HEK293 (cell line): ENCODE results near the gene GLI1.

Source experiments
- FEZF1 ChIP-seq: fragments of 450-650 bp; formaldehyde crosslinking; IDR thresholded peaks from 2 replicates; pipeline ENCODE4 v1.5.1; 2016; ENCODE audit warnings: missing biosample characterization, missing genetic modification characterization
- GLIS2 ChIP-seq: fragments of 450-650 bp; formaldehyde crosslinking; IDR thresholded peaks from 2 replicates; pipeline ENCODE4 v1.5.1; 2016; ENCODE audit warnings: missing biosample characterization, missing genetic modification characterization
- KLF1 ChIP-seq: fragments of 450-650 bp; formaldehyde crosslinking; IDR thresholded peaks from 2 replicates; pipeline ENCODE4 v1.5.1; 2016; ENCODE audit warnings: missing biosample characterization, missing genetic modification characterization
- REPIN1 ChIP-seq: fragments of 450-650 bp; formaldehyde crosslinking; IDR thresholded peaks from 2 replicates; pipeline ENCODE4 v1.5.1; 2017; ENCODE audit warnings: missing biosample characterization, missing genetic modification characterization, low read depth
- SCRT1 ChIP-seq: fragments of 450-650 bp; formaldehyde crosslinking; IDR thresholded peaks from 2 replicates; pipeline ENCODE4 v1.5.1; 2016; ENCODE audit warnings: missing biosample characterization, missing genetic modification characterization, borderline replicate concordance
- YY2 ChIP-seq: fragments of 450-650 bp; formaldehyde crosslinking; IDR thresholded peaks from 2 replicates; pipeline ENCODE4 v1.5.1; 2016; ENCODE audit warnings: missing biosample characterization, missing genetic modification characterization
- ZBTB21 ChIP-seq: fragments of 450-650 bp; formaldehyde crosslinking; IDR thresholded peaks from 2 replicates; pipeline ENCODE4 v1.5.1; 2017; ENCODE audit warnings: missing biosample characterization, missing genetic modification characterization
- ZBTB7A ChIP-seq: fragments of 450-650 bp; formaldehyde crosslinking; IDR thresholded peaks from 2 replicates; pipeline ENCODE4 v1.5.1; 2016; ENCODE audit warnings: low read depth, missing biosample characterization, missing genetic modification characterization
- ZBTB8A ChIP-seq: fragments of 450-650 bp; formaldehyde crosslinking; IDR thresholded peaks from 2 replicates; pipeline ENCODE4 v1.5.1; 2016; ENCODE audit warnings: missing biosample characterization, missing genetic modification characterization
- ZEB2 ChIP-seq: fragments of 450-650 bp; formaldehyde crosslinking; IDR thresholded peaks from 2 replicates; pipeline ENCODE4 v1.5.1; 2016; ENCODE audit warnings: missing biosample characterization, missing genetic modification characterization
- ZFP3 ChIP-seq: fragments of 450-650 bp; formaldehyde crosslinking; IDR thresholded peaks from 2 replicates; pipeline ENCODE4 v1.5.1; 2016; ENCODE audit warnings: low read depth, missing biosample characterization, missing genetic modification characterization
- ZNF132 ChIP-seq: fragments of 450-650 bp; formaldehyde crosslinking; IDR thresholded peaks from 2 replicates; pipeline ENCODE4 v1.5.1; 2017; ENCODE audit warnings: missing biosample characterization, missing genetic modification characterization, borderline replicate concordance
- ZNF266 ChIP-seq: fragments of 450-650 bp; formaldehyde crosslinking; IDR thresholded peaks from 2 replicates; pipeline ENCODE4 v1.5.1; 2016; ENCODE audit warnings: missing biosample characterization, missing genetic modification characterization, low read depth
- ZNF335 ChIP-seq: fragments of 450-650 bp; formaldehyde crosslinking; conservative IDR thresholded peaks from 2 replicates; pipeline ENCODE4 v1.5.1; 2016; ENCODE audit warnings: missing biosample characterization, missing genetic modification characterization
- ZNF354C ChIP-seq: fragments of 450-650 bp; formaldehyde crosslinking; IDR thresholded peaks from 2 replicates; pipeline ENCODE4 v1.5.1; 2016; ENCODE audit warnings: missing biosample characterization, missing genetic modification characterization, low read depth, borderline replicate concordance
- ZNF366 ChIP-seq: fragments of 450-650 bp; formaldehyde crosslinking; conservative IDR thresholded peaks from 2 replicates; pipeline ENCODE4 v1.5.1; 2016; ENCODE audit warnings: missing biosample characterization, missing genetic modification characterization
- ZNF394 ChIP-seq: fragments of 450-650 bp; formaldehyde crosslinking; IDR thresholded peaks from 2 replicates; pipeline ENCODE4 v1.5.1; 2016; ENCODE audit warnings: missing biosample characterization, missing genetic modification characterization, mild to moderate bottlenecking, moderate library complexity, borderline replicate concordance
- ZNF426 ChIP-seq: fragments of 450-650 bp; formaldehyde crosslinking; IDR thresholded peaks from 2 replicates; pipeline ENCODE4 v1.5.1; 2017; ENCODE audit warnings: missing biosample characterization, missing genetic modification characterization, mild to moderate bottlenecking, inconsistent platforms, moderate library complexity
- ZNF529 ChIP-seq: fragments of 450-650 bp; formaldehyde crosslinking; IDR thresholded peaks from 2 replicates; pipeline ENCODE4 v1.5.1; 2017; ENCODE audit warnings: missing genetic modification characterization, missing biosample characterization; ENCODE audit not compliant: insufficient replicate concordance
- ZNF560 ChIP-seq: fragments of 450-650 bp; formaldehyde crosslinking; IDR thresholded peaks from 2 replicates; pipeline ENCODE4 v1.5.1; 2017; ENCODE audit warnings: missing biosample characterization, missing genetic modification characterization, borderline replicate concordance
- ZNF585B ChIP-seq: fragments of 450-650 bp; formaldehyde crosslinking; IDR thresholded peaks from 2 replicates; pipeline ENCODE4 v1.5.1; 2016; ENCODE audit warnings: missing biosample characterization, missing genetic modification characterization
- ZNF654 ChIP-seq: fragments of 450-650 bp; formaldehyde crosslinking; IDR thresholded peaks from 2 replicates; pipeline ENCODE4 v1.5.1; 2016; ENCODE audit warnings: low read depth, missing biosample characterization, missing genetic modification characterization
- ZNF658 ChIP-seq: fragments of 450-650 bp; formaldehyde crosslinking; IDR thresholded peaks from 2 replicates; pipeline ENCODE4; 2016; ENCODE audit warnings: missing biosample characterization, missing genetic modification characterization
- ZSCAN23 ChIP-seq: fragments of 450-650 bp; formaldehyde crosslinking; IDR thresholded peaks from 2 replicates; pipeline ENCODE4 v1.5.1; 2016; ENCODE audit warnings: missing biosample characterization, missing genetic modification characterization
- ZSCAN30 ChIP-seq: fragments of 450-650 bp; IDR thresholded peaks from 2 replicates; pipeline ENCODE4 v1.5.1; 2018; ENCODE audit warnings: missing biosample characterization, mild to moderate bottlenecking, missing genetic modification characterization, moderate library complexity
- TF ChIP-seq, protein P1 (sequence below): fragments of 450-650 bp; formaldehyde crosslinking; IDR thresholded peaks from 2 replicates; pipeline ENCODE4 v1.5.1; 2017; ENCODE audit warnings: missing biosample characterization, missing genetic modification characterization
- TF ChIP-seq, protein P2 (sequence below): fragments of 450-650 bp; formaldehyde crosslinking; IDR thresholded peaks from 2 replicates; pipeline ENCODE4 v1.5.1; 2016; ENCODE audit warnings: missing biosample characterization, missing genetic modification characterization, borderline replicate concordance
- TF ChIP-seq, protein P3 (sequence below): fragments of 450-650 bp; formaldehyde crosslinking; IDR thresholded peaks from 2 replicates; pipeline ENCODE4 v1.5.1; 2016; ENCODE audit warnings: missing biosample characterization, missing genetic modification characterization
- TF ChIP-seq, protein P4 (sequence below): fragments of 450-650 bp; formaldehyde crosslinking; IDR thresholded peaks from 2 replicates; pipeline ENCODE4 v1.5.1; 2017; ENCODE audit warnings: missing biosample characterization, missing genetic modification characterization
- TF ChIP-seq, protein P5 (sequence below): fragments of 450-650 bp; formaldehyde crosslinking; IDR thresholded peaks from 2 replicates; pipeline ENCODE4 v1.5.1; 2016; ENCODE audit warnings: missing biosample characterization, missing genetic modification characterization
- TF ChIP-seq, protein P6 (sequence below): fragments of 450-650 bp; formaldehyde crosslinking; IDR thresholded peaks from 2 replicates; pipeline ENCODE4 v1.5.1; 2016; ENCODE audit warnings: missing biosample characterization, missing genetic modification characterization

GLI1 gene

DNA sequence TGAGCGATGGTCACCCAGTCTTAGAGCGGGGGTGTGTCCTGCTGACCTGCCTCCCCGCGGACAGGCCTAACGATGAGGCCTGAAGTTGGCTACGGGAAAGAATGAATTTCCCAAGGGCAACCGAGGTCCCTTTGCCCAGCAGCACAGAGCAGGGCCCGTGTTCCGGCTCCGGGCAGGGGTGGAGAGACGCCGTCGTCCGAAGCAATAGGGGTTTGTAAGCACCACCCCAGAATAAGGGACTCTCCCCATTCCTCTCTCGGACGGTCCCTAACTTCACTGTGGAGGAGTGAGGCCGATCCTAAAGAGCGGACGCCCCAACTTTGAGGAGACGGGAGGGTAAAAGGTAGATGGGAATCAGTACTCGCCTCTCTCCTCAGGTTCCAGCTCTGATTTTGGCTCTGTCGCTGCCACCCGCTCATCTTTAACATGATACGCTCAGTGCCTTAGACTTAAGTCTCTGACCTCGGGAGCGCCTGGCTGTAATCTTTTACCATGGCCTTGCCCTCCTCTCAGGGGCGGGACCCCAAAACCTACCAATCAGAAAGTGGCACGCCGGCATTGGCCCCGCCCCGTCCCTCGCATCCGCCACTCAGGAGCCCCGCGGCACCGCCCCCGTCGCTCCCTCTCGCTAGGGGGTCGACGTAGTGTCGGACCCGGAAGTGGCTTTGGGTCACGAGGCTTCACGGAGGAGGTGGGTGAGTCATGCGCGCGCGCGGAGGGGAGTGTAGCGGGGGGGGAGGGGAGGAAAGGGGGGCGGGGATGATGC, 60.7 kb downstream of the GLI1 start, which contains the start of gene DDIT3 (continued):
- TF ChIP-seq ZBTB21 (tag by site-specific recombination) (no peak), ZNF654 (no peak), ZNF366 (0 out of 2 replicates have a peak, but pooled peaks have one; percentile 14), ZNF560 (tag by site-specific recombination) (no peak), ZSCAN30 (no peak; the same call in 1 of the 2 replicates), REPIN1 (tag by site-specific recombination) (no peak), FEZF1 (tag by site-specific recombination) (no peak), ZNF132 (tag by site-specific recombination) (no peak), ZNF266 (tag by site-specific recombination) (no peak), ZNF335 (tag by site-specific recombination) (no peak), ZSCAN23 (tag by site-specific recombination) (peak; percentile 61; the same call in 1 of the 2 replicates), ZNF658 (no peak), ZBTB8A (no peak; the same call in 1 of the 2 replicates), ZFP3 (tag by site-specific recombination) (no peak), SCRT1 (tag by site-specific recombination) (no peak), ZBTB7A (tag by site-specific recombination) (no peak), ZNF585B (no peak), ZEB2 (tag by site-specific recombination) (no peak; the same call in 1 of the 2 replicates), ZNF394 (no peak; the same call in 1 of the 2 replicates), GLIS2 (tag by site-specific recombination) (no peak), ZNF426 (no peak), KLF1 (peak; percentile 46), ZNF529 (no peak), ZNF354C (no peak), YY2 (tag by site-specific recombination) (no peak; the same call in 1 of the 2 replicates)
- TF ChIP-seq, protein P1, sequence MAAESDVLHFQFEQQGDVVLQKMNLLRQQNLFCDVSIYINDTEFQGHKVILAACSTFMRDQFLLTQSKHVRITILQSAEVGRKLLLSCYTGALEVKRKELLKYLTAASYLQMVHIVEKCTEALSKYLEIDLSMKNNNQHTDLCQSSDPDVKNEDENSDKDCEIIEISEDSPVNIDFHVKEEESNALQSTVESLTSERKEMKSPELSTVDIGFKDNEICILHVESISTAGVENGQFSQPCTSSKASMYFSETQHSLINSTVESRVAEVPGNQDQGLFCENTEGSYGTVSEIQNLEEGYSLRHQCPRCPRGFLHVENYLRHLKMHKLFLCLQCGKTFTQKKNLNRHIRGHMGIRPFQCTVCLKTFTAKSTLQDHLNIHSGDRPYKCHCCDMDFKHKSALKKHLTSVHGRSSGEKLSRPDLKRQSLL (tag by site-specific recombination), result no peak
- TF ChIP-seq, protein P2, sequence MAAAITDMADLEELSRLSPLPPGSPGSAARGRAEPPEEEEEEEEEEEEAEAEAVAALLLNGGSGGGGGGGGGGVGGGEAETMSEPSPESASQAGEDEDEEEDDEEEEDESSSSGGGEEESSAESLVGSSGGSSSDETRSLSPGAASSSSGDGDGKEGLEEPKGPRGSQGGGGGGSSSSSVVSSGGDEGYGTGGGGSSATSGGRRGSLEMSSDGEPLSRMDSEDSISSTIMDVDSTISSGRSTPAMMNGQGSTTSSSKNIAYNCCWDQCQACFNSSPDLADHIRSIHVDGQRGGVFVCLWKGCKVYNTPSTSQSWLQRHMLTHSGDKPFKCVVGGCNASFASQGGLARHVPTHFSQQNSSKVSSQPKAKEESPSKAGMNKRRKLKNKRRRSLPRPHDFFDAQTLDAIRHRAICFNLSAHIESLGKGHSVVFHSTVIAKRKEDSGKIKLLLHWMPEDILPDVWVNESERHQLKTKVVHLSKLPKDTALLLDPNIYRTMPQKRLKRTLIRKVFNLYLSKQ (tag by site-specific recombination), result no peak
- TF ChIP-seq, protein P3, sequence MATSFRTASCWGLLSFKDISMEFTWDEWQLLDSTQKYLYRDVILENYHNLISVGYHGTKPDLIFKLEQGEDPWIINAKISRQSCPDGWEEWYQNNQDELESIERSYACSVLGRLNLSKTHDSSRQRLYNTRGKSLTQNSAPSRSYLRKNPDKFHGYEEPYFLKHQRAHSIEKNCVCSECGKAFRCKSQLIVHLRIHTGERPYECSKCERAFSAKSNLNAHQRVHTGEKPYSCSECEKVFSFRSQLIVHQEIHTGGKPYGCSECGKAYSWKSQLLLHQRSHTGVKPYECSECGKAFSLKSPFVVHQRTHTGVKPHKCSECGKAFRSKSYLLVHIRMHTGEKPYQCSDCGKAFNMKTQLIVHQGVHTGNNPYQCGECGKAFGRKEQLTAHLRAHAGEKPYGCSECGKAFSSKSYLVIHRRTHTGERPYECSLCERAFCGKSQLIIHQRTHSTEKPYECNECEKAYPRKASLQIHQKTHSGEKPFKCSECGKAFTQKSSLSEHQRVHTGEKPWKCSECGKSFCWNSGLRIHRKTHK (tag by site-specific recombination), result no peak
- TF ChIP-seq, protein P4, sequence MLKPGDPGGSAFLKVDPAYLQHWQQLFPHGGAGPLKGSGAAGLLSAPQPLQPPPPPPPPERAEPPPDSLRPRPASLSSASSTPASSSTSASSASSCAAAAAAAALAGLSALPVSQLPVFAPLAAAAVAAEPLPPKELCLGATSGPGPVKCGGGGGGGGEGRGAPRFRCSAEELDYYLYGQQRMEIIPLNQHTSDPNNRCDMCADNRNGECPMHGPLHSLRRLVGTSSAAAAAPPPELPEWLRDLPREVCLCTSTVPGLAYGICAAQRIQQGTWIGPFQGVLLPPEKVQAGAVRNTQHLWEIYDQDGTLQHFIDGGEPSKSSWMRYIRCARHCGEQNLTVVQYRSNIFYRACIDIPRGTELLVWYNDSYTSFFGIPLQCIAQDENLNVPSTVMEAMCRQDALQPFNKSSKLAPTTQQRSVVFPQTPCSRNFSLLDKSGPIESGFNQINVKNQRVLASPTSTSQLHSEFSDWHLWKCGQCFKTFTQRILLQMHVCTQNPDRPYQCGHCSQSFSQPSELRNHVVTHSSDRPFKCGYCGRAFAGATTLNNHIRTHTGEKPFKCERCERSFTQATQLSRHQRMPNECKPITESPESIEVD, result no peak
- TF ChIP-seq, protein P5, sequence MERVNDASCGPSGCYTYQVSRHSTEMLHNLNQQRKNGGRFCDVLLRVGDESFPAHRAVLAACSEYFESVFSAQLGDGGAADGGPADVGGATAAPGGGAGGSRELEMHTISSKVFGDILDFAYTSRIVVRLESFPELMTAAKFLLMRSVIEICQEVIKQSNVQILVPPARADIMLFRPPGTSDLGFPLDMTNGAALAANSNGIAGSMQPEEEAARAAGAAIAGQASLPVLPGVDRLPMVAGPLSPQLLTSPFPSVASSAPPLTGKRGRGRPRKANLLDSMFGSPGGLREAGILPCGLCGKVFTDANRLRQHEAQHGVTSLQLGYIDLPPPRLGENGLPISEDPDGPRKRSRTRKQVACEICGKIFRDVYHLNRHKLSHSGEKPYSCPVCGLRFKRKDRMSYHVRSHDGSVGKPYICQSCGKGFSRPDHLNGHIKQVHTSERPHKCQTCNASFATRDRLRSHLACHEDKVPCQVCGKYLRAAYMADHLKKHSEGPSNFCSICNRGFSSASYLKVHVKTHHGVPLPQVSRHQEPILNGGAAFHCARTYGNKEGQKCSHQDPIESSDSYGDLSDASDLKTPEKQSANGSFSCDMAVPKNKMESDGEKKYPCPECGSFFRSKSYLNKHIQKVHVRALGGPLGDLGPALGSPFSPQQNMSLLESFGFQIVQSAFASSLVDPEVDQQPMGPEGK (tag by site-specific recombination), result no peak
- TF ChIP-seq, protein P6, sequence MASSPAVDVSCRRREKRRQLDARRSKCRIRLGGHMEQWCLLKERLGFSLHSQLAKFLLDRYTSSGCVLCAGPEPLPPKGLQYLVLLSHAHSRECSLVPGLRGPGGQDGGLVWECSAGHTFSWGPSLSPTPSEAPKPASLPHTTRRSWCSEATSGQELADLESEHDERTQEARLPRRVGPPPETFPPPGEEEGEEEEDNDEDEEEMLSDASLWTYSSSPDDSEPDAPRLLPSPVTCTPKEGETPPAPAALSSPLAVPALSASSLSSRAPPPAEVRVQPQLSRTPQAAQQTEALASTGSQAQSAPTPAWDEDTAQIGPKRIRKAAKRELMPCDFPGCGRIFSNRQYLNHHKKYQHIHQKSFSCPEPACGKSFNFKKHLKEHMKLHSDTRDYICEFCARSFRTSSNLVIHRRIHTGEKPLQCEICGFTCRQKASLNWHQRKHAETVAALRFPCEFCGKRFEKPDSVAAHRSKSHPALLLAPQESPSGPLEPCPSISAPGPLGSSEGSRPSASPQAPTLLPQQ (tag by site-specific recombination), result peak; percentile 51
